GM23338 (cell line): ENCODE measurements around the gene NCKAP5. TPM values are rescaled to one million over a fixed set of nuclear protein-coding genes. Genes with fewer than 3 reads are reported as not detected.

Source experiments
- ATAC-seq: fragments of 200-7000 bp; cut with Tn5 transposase; 3 replicates; pipeline ENCODE4 v1.9.1; 2020
- DNase-seq: peaks from one replicate; pipeline ENCODE4 v3.0.0-alpha.2; 2015; ENCODE audit warnings: low spot score
- H2AFZ ChIP-seq: fragments of 200-600 bp; sonication (generic); 2 replicates; pipeline ENCODE4 v1.8.0; 2016; ENCODE audit warnings: antibody characterized with exemption, mild to moderate bottlenecking, moderate library complexity
- H3F3A ChIP-seq: fragments of 200-600 bp; sonication (generic); replicated peaks from 2 replicates; pipeline ENCODE4 v1.8.0; 2017; ENCODE audit warnings: antibody characterized with exemption, mixed run types, low read depth
- H3K27ac ChIP-seq: fragments of 200-600 bp; sonication (generic); 2 replicates; pipeline ENCODE4 v1.6.1; 2016; ENCODE audit warnings: low read depth
- H3K27me3 ChIP-seq: fragments of 200-600 bp; sonication (generic); 2 replicates; pipeline ENCODE4 v1.8.0; 2016; ENCODE audit warnings: mild to moderate bottlenecking, mixed run types, moderate library complexity; ENCODE audit not compliant: insufficient read depth
- H3K36me3 ChIP-seq: fragments of 200-600 bp; sonication (generic); 2 replicates; pipeline ENCODE4 v1.8.0; 2016; ENCODE audit warnings: mild to moderate bottlenecking; ENCODE audit not compliant: insufficient read depth
- H3K4me1 ChIP-seq: fragments of 200-600 bp; sonication (generic); 2 replicates; pipeline ENCODE4 v1.8.0; 2016; ENCODE audit warnings: mild to moderate bottlenecking, moderate library complexity; ENCODE audit not compliant: insufficient read depth
- H3K4me2 ChIP-seq: fragments of 200-600 bp; sonication (generic); 2 replicates; pipeline ENCODE4 v1.7.1; 2017; ENCODE audit warnings: mixed run types
- H3K4me3 ChIP-seq: fragments of 200-600 bp; sonication (generic); 2 replicates; pipeline ENCODE4 v1.6.1; 2016; ENCODE audit warnings: mixed run types
- H3K79me2 ChIP-seq: fragments of 200-600 bp; sonication (generic); replicated peaks from 2 replicates; pipeline ENCODE4 v1.8.0; 2017; ENCODE audit warnings: mild to moderate bottlenecking; ENCODE audit not compliant: insufficient read depth
- H3K9me2 ChIP-seq: fragments of 200-600 bp; sonication (generic); 2 replicates; pipeline ENCODE4 v1.8.0; 2017; ENCODE audit not compliant: insufficient read depth
- H4K20me1 ChIP-seq: fragments of 200-600 bp; sonication (generic); replicated peaks from 2 replicates; pipeline ENCODE4 v1.8.0; 2017; ENCODE audit warnings: mild to moderate bottlenecking; ENCODE audit not compliant: insufficient read depth
- H3K27ac Mint-ChIP-seq: 2 replicates; pipeline ENCODE4 v1.8.0; 2020; ENCODE audit warnings: inconsistent platforms, mild to moderate bottlenecking, moderate library complexity, mixed read lengths
- H3K27me3 Mint-ChIP-seq: 3 replicates; pipeline ENCODE4 v1.8.0; 2022; ENCODE audit warnings: low read depth, mild to moderate bottlenecking, moderate library complexity, mixed read lengths, inconsistent platforms; ENCODE audit not compliant: insufficient read depth, poor library complexity
- H3K36me3 Mint-ChIP-seq: 3 replicates; pipeline ENCODE4 v1.8.0; 2021; ENCODE audit warnings: low read depth, mild to moderate bottlenecking, inconsistent platforms, moderate library complexity, mixed read lengths
- H3K4me1 Mint-ChIP-seq: 3 replicates; pipeline ENCODE4 v1.8.0; 2020; ENCODE audit warnings: mild to moderate bottlenecking, inconsistent platforms, mixed read lengths
- H3K4me3 Mint-ChIP-seq: 3 replicates; pipeline ENCODE4 v1.8.0; 2021; ENCODE audit warnings: moderate library complexity, mild to moderate bottlenecking, inconsistent platforms, mixed read lengths
- H3K9me3 Mint-ChIP-seq: 3 replicates; pipeline ENCODE4 v1.8.0; 2020; ENCODE audit warnings: moderate library complexity, mild to moderate bottlenecking, inconsistent platforms, mixed read lengths
- CREB1 ChIP-seq: fragments of 250-450 bp; sonication (Bioruptor Pico); IDR thresholded peaks from 2 replicates; pipeline ENCODE4 v1.5.0; 2020; ENCODE audit warnings: low read depth, mild to moderate bottlenecking, moderate library complexity
- CTCF ChIP-seq, 2 experiments: fragments of 200-600 bp in 1 of 2; sonication (generic) in 1 of 2; conservative IDR thresholded peaks; 2 replicates each; pipeline versions ENCODE4 v1.5.1 to v1.6.1; 2016 to 2017; ENCODE audit warnings: antibody characterized with exemption in 2 of 2, low read depth in 2 of 2, mild to moderate bottlenecking in 2 of 2, moderate library complexity in 1 of 2
- ETS1 ChIP-seq: IDR thresholded peaks from 2 replicates; pipeline ENCODE4 v1.6.1; 2016; ENCODE audit warnings: antibody characterized with exemption
- EZH2 ChIP-seq: fragments of 200-600 bp; sonication (generic); IDR thresholded peaks from one replicate; pipeline ENCODE4 v1.8.0; 2017; ENCODE audit warnings: antibody characterized with exemption, mild to moderate bottlenecking, low read depth; ENCODE audit not compliant: unreplicated experiment
- EZH2phosphoT487 ChIP-seq: fragments of 200-600 bp; sonication (generic); IDR thresholded peaks from one replicate; pipeline ENCODE4 v1.8.1; 2018; ENCODE audit warnings: antibody characterized with exemption; ENCODE audit not compliant: unreplicated experiment
- JUNB ChIP-seq: IDR thresholded peaks from one replicate; pipeline ENCODE4 v1.6.1; 2016; ENCODE audit warnings: antibody characterized with exemption; ENCODE audit not compliant: unreplicated experiment
- NANOG ChIP-seq: IDR thresholded peaks from 2 replicates; pipeline ENCODE4 v1.6.1; 2016; ENCODE audit warnings: antibody characterized with exemption, borderline replicate concordance
- POLR2AphosphoS5 ChIP-seq: IDR thresholded peaks from 2 replicates; pipeline ENCODE4 v1.6.1; 2016; ENCODE audit warnings: antibody characterized with exemption, low read depth
- REST ChIP-seq: IDR thresholded peaks from one replicate; pipeline ENCODE4 v1.6.1; 2018; ENCODE audit warnings: antibody characterized with exemption; ENCODE audit not compliant: unreplicated experiment
- STAT1 ChIP-seq: IDR thresholded peaks from one replicate; pipeline ENCODE4 v1.6.1; 2016; ENCODE audit warnings: antibody characterized with exemption; ENCODE audit not compliant: unreplicated experiment
- ZNF114 ChIP-seq: fragments of 250-450 bp; sonication (Bioruptor Pico); IDR thresholded peaks from 2 replicates; pipeline ENCODE4 v1.5.0; 2020; ENCODE audit warnings: mild to moderate bottlenecking, moderate library complexity
- ZNF331 ChIP-seq: fragments of 250-450 bp; sonication (Bioruptor Pico); IDR thresholded peaks from 2 replicates; pipeline ENCODE4 v1.5.0; 2020; ENCODE audit warnings: low read depth, mild to moderate bottlenecking, moderate library complexity
- ZNF462 ChIP-seq: fragments of 250-450 bp; sonication (Bioruptor Pico); IDR thresholded peaks from 2 replicates; pipeline ENCODE4 v1.5.0; 2020; ENCODE audit warnings: mild to moderate bottlenecking, moderate library complexity
- polyA plus RNA-seq: library from polyadenylated mRNA; unstranded; fragments of >200 nt; fragmentation: Nextera tagmentation; extraction: Ambion mirVana; gene quantifications from 2 replicates; pipeline ENCODE4 v1.2.1, GENCODE V29; 2016
- total RNA-seq: library from RNA; depleted of rRNA; stranded (reverse); fragments of >200 nt; shearing (Covaris generic); gene quantifications from 2 replicates; pipeline ENCODE4 v1.2.3, GENCODE V29; 2014

NCKAP5 gene
- total and polyA plus RNA-seq, 2 experiments from 2014 or later = 0.34 to 0.73 TPM

- DNase-seq = no peak
- Histone ChIP-seq H3F3A (no peaks in the 10 kb centered on the region), H3K27ac (no peak overlapping the region), H3K4me3 (no peak overlapping the region), H3K27me3 (no peaks in the 10 kb centered on the region), H3K4me2 (no peak overlapping the region), H2AFZ (no peak overlapping the region), H3K4me1 (peaks cover 14% of the 10 kb centered on the region), H4K20me1 (no peaks in the 10 kb centered on the region), H3K36me3 (no peaks in the 10 kb centered on the region), H3K9me2 (no peaks in the 10 kb centered on the region), H3K79me2 (no peaks in the 10 kb centered on the region)
- Mint-ChIP-seq H3K27ac (no peak overlapping the region), H3K9me3 (no peaks in the 10 kb centered on the region; the same call in 1 of the 3 replicates), H3K36me3 (0 out of 3 replicates have a peak, but pooled peaks cover 3% of the 10 kb centered on the region), H3K27me3 (peaks cover 8% of the 10 kb centered on the region), H3K4me1 (peaks cover 25% of the 10 kb centered on the region), H3K4me3 (no peak overlapping the region)
- no peak for TF ChIP-seq CREB1 (CRISPR knock-in tag)
- no peak for TF ChIP-seq POLR2AphosphoS5
- TF ChIP-seq ZNF462 (CRISPR knock-in tag) = no peak
- TF ChIP-seq EZH2phosphoT487 = no peak
- no peak for TF ChIP-seq ETS1
- no peak for TF ChIP-seq JUNB
- TF ChIP-seq ZNF331 (CRISPR knock-in tag) = no peak
- no peak for TF ChIP-seq NANOG
- no peak for TF ChIP-seq REST
- TF ChIP-seq EZH2 = no peak
- TF ChIP-seq CTCF (conservative IDR thresholded peaks at IDR 0.05; ENCODE audit: low read depth in 2 of 2) = no peak
- no peak for TF ChIP-seq ZNF114 (CRISPR knock-in tag)
- no peak for TF ChIP-seq STAT1
- ATAC-seq = no peak
Measured at GRCh38 chr2:132977812-132978529, 590.3 kb downstream of the NCKAP5 start.
